GM23248 (cell line): ENCODE measurements around the gene GIPC2.

Experiments used
- EZH2 ChIP-seq: fragments of 200-600 bp; sonication (generic); IDR thresholded peaks from 2 replicates; pipeline ENCODE4 v1.6.1; 2018; ENCODE audit warnings: antibody characterized with exemption, mild to moderate bottlenecking; ENCODE audit not compliant: insufficient read depth, poor library complexity, severe bottlenecking
- EZH2phosphoT487 ChIP-seq: fragments of 200-600 bp; sonication (generic); IDR thresholded peaks from 2 replicates; pipeline ENCODE4 v1.6.1; 2018; ENCODE audit warnings: antibody characterized with exemption, moderate library complexity, mild to moderate bottlenecking, low read depth; ENCODE audit not compliant: insufficient read depth

DNA sequence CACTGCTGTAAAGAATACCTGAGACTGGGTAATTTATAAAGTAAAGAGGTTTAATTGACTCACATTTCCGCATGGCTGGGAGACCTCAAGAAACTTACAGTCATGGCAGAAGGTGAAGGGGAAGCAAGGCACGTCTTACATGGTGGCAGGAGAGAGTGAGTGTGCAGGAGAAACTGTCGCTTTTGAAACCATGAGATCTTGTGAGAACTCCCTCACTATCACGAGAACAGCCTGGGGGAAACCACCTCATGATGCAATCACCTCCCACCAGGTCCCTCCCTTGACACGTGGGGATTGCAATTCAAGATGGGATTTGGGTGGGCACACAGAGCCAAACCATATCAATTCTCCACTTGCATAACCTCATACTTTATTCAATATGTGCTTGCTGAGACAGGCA lies 76.6 kb downstream of the GIPC2 start:
- TF ChIP-seq EZH2 (no peak), EZH2phosphoT487 (no peak)
